Neural progenitor cell (in vitro differentiated cells): ENCODE results near the gene DUSP23. TPM values are rescaled to one million over a fixed set of nuclear protein-coding genes. Genes with fewer than 3 reads are reported as not detected.

Source experiments
- DNase-seq: peaks from one replicate; pipeline ENCODE4 v3.0.0-alpha.2; 2016; ENCODE audit warnings: low spot score
- H2AFZ ChIP-seq: fragments of 200-600 bp; sonication (generic); replicated peaks from 2 replicates; pipeline ENCODE4 v1.6.1; 2016; ENCODE audit warnings: antibody characterized with exemption
- H3F3A ChIP-seq: fragments of 200-600 bp; sonication (generic); 2 replicates; pipeline ENCODE4 v1.6.1; 2016; ENCODE audit warnings: antibody characterized with exemption, low read depth
- H3K27ac ChIP-seq: fragments of 200-600 bp; sonication (generic); 2 replicates; pipeline ENCODE4 v1.5.1; 2016; ENCODE audit warnings: mild to moderate bottlenecking
- H3K27me3 ChIP-seq: fragments of 200-600 bp; sonication (generic); 2 replicates; pipeline ENCODE4 v1.6.1; 2016; ENCODE audit warnings: mild to moderate bottlenecking, moderate library complexity
- H3K36me3 ChIP-seq: fragments of 200-600 bp; sonication (generic); 2 replicates; pipeline ENCODE4 v1.5.1; 2016
- H3K4me1 ChIP-seq: fragments of 200-600 bp; sonication (generic); 2 replicates; pipeline ENCODE4 v1.6.1; 2016; ENCODE audit warnings: mixed run types
- H3K4me2 ChIP-seq: fragments of 200-600 bp; sonication (generic); 2 replicates; pipeline ENCODE4 v1.6.1; 2016
- H3K4me3 ChIP-seq: fragments of 200-600 bp; sonication (generic); 2 replicates; pipeline ENCODE4 v1.5.1; 2016
- H3K79me2 ChIP-seq: fragments of 200-600 bp; sonication (generic); 2 replicates; pipeline ENCODE4 v1.6.1; 2016; ENCODE audit warnings: low read depth
- H3K9ac ChIP-seq: fragments of 200-600 bp; sonication (generic); 2 replicates; pipeline ENCODE4 v1.6.1; 2016
- H3K9me3 ChIP-seq: fragments of 200-600 bp; sonication (generic); 2 replicates; pipeline ENCODE4 v1.5.1; 2016; ENCODE audit warnings: low read depth
- H4K20me1 ChIP-seq: fragments of 200-600 bp; sonication (generic); 2 replicates; pipeline ENCODE4 v1.6.1; 2016; ENCODE audit warnings: low read depth
- H3K27ac Mint-ChIP-seq: 3 replicates; pipeline ENCODE4 v1.8.0; 2021; ENCODE audit warnings: mixed read lengths
- H3K27me3 Mint-ChIP-seq: 2 replicates; pipeline ENCODE4 v1.8.0; 2022; ENCODE audit warnings: low read depth, mild to moderate bottlenecking, inconsistent platforms, moderate library complexity, mixed read lengths; ENCODE audit not compliant: insufficient read depth
- H3K36me3 Mint-ChIP-seq: 3 replicates; pipeline ENCODE4 v1.8.0; 2021; ENCODE audit warnings: mixed read lengths
- H3K4me1 Mint-ChIP-seq: 3 replicates; pipeline ENCODE4 v1.8.0; 2021; ENCODE audit warnings: mixed read lengths
- H3K4me3 Mint-ChIP-seq: 3 replicates; pipeline ENCODE4 v1.8.0; 2021; ENCODE audit warnings: mild to moderate bottlenecking, moderate library complexity, mixed read lengths
- H3K9me3 Mint-ChIP-seq: 3 replicates; pipeline ENCODE4 v1.8.0; 2020; ENCODE audit warnings: mixed read lengths
- EZH2 ChIP-seq: fragments of 200-600 bp; sonication (generic); IDR thresholded peaks from 2 replicates; pipeline ENCODE4 v1.6.1; 2017; ENCODE audit warnings: antibody characterized with exemption, mild to moderate bottlenecking, moderate library complexity
- EZH2phosphoT487 ChIP-seq: fragments of 200-600 bp; sonication (generic); IDR thresholded peaks from 2 replicates; pipeline ENCODE4 v1.6.1; 2017; ENCODE audit warnings: antibody characterized with exemption
- total RNA-seq: library from RNA; depleted of rRNA; stranded (reverse); fragments of >200 nt; gene quantifications from 2 replicates; pipeline ENCODE4 v1.2.3, GENCODE V29; 2015; ENCODE audit warnings: low replicate concordance
- TF ChIP-seq, protein P1 (sequence below): fragments of 200-600 bp; sonication (generic); IDR thresholded peaks from 2 replicates; pipeline ENCODE4 v1.5.1; 2017; ENCODE audit warnings: antibody characterized with exemption, mild to moderate bottlenecking

Gene DUSP23
- total RNA-seq, 1 donor from 2014 or later, result 3.1 TPM

DNA sequence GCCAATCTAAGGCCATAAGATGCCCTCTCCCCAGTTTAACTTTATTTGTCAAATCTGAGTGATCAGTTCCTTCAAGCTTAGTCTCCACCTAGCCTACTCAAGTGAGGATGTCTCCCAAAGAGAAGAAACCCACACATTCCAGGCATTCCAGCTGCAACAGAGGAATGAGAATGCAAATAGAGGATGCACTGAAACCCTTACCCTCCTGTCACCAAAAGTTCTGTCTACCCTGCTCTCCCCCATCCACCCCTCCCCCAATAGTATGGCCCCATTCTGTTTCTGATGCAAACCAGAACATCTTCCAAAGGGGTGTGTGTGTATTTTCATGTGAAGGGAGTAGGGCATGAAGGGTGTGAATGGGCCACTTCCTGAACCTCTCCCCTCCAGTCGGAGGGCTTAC, 3.0 kb downstream of the DUSP23 start:
- no peaks in the 10 kb centered on the region for H4K20me1 ChIP-seq
- H3K4me1 ChIP-seq, result no peaks in the 10 kb centered on the region
- peaks cover 2% of the 10 kb centered on the region for H3K4me1 Mint-ChIP-seq
- no peaks in the 10 kb centered on the region for H3K36me3 ChIP-seq
- no peaks in the 10 kb centered on the region for H3K79me2 ChIP-seq
- H3K9ac ChIP-seq, result no peak overlapping the region
- H2AFZ ChIP-seq, result no peak overlapping the region
- H3K27me3 Mint-ChIP-seq, result peaks cover 4% of the 10 kb centered on the region
- no peak overlapping the region for H3K27ac ChIP-seq
- no peak overlapping the region for H3K4me2 ChIP-seq
- H3K9me3 Mint-ChIP-seq, result peaks cover 2% of the 10 kb centered on the region
- H3K4me3 ChIP-seq, result no peak overlapping the region
- DNase-seq, result no peak
- H3K27me3 ChIP-seq, result peaks cover 10% of the 10 kb centered on the region
- no peak overlapping the region for H3K4me3 Mint-ChIP-seq
- TF ChIP-seq, protein P1, sequence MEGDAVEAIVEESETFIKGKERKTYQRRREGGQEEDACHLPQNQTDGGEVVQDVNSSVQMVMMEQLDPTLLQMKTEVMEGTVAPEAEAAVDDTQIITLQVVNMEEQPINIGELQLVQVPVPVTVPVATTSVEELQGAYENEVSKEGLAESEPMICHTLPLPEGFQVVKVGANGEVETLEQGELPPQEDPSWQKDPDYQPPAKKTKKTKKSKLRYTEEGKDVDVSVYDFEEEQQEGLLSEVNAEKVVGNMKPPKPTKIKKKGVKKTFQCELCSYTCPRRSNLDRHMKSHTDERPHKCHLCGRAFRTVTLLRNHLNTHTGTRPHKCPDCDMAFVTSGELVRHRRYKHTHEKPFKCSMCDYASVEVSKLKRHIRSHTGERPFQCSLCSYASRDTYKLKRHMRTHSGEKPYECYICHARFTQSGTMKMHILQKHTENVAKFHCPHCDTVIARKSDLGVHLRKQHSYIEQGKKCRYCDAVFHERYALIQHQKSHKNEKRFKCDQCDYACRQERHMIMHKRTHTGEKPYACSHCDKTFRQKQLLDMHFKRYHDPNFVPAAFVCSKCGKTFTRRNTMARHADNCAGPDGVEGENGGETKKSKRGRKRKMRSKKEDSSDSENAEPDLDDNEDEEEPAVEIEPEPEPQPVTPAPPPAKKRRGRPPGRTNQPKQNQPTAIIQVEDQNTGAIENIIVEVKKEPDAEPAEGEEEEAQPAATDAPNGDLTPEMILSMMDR, result no peak
- no peak for TF ChIP-seq EZH2phosphoT487
- TF ChIP-seq EZH2, result no peak
- H3K9me3 ChIP-seq, result no peaks in the 10 kb centered on the region
- no peaks in the 10 kb centered on the region for H3K36me3 Mint-ChIP-seq
- H3K27ac Mint-ChIP-seq, result no peak overlapping the region
- H3F3A ChIP-seq, result no peaks in the 10 kb centered on the region

DNA sequence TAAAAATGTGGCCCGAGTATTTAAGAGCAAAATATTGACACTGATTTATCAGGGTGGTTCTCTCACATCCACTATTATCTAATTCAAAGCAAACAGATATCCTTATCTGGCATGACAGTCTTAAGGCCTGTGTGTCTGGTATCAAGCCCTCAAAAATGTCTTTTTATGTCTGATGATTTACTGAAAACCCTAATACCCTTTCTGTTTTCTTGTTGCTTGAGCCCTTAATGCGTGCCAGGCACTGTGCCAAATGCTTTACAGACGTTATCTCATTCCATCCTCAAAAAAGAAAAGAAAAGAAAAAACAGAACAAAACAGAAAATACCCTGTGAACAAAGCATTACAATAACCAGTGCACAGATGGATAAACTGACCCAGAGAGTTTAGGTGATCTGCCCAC, 5.7 kb downstream of the DUSP23 start:
- Histone ChIP-seq H3K4me1 (no peaks in the 10 kb centered on the region), H3K79me2 (no peaks in the 10 kb centered on the region), H4K20me1 (no peaks in the 10 kb centered on the region), H2AFZ (no peak overlapping the region), H3K4me3 (no peak overlapping the region), H3K9ac (no peak overlapping the region), H3F3A (no peaks in the 10 kb centered on the region), H3K27ac (no peak overlapping the region), H3K36me3 (no peaks in the 10 kb centered on the region), H3K4me2 (no peak overlapping the region), H3K9me3 (no peaks in the 10 kb centered on the region), H3K27me3 (peaks cover 6% of the 10 kb centered on the region)
- peaks cover 3% of the 10 kb centered on the region for H3K27me3 Mint-ChIP-seq
- H3K27ac Mint-ChIP-seq, result no peak overlapping the region
- peaks cover under 1% of the 10 kb centered on the region for H3K9me3 Mint-ChIP-seq
- DNase-seq, result no peak
- no peaks in the 10 kb centered on the region for H3K36me3 Mint-ChIP-seq
- no peak for TF ChIP-seq EZH2phosphoT487
- TF ChIP-seq, protein P1, result no peak
- no peak for TF ChIP-seq EZH2
- no peak overlapping the region for H3K4me3 Mint-ChIP-seq
- H3K4me1 Mint-ChIP-seq, result peaks cover under 1% of the 10 kb centered on the region

DNA sequence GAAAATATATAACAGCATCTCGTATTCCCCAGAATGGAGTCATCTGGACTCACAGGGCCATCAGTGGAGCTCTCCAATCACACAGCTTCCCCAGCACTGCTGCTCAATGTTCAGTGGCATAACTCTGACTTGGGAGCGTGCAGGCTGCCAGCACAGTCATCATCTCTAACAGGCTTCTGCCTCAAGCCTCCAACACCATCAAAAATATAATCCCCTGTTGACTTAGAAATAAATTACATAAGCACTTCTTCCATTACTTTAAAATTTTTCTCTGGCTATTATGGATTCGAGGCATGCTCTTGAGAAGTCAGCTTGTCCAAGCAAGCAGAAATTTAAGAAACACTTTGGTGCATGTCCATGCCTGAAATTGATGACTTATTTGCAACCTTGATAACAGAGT, 6.2 kb downstream of the DUSP23 start:
- H3K27ac Mint-ChIP-seq, result no peak overlapping the region
- no peak overlapping the region for H3K4me2 ChIP-seq
- H4K20me1 ChIP-seq, result no peaks in the 10 kb centered on the region
- no peak overlapping the region for H3K4me3 ChIP-seq
- no peak overlapping the region for H3K4me3 Mint-ChIP-seq
- H3K27ac ChIP-seq, result no peak overlapping the region
- no peaks in the 10 kb centered on the region for H3K79me2 ChIP-seq
- peaks cover 4% of the 10 kb centered on the region for H3K27me3 Mint-ChIP-seq
- H2AFZ ChIP-seq, result no peak overlapping the region
- H3K27me3 ChIP-seq, result peaks cover 1% of the 10 kb centered on the region
- no peaks in the 10 kb centered on the region for H3K4me1 ChIP-seq
- no peaks in the 10 kb centered on the region for H3K36me3 ChIP-seq
- H3F3A ChIP-seq, result no peaks in the 10 kb centered on the region
- no peak for DNase-seq
- no peaks in the 10 kb centered on the region for H3K36me3 Mint-ChIP-seq
- no peaks in the 10 kb centered on the region for H3K9me3 ChIP-seq
- no peak overlapping the region for H3K9ac ChIP-seq
- no peaks in the 10 kb centered on the region for H3K4me1 Mint-ChIP-seq
- no peaks in the 10 kb centered on the region for H3K9me3 Mint-ChIP-seq
- TF ChIP-seq, protein P1, result no peak
- TF ChIP-seq EZH2phosphoT487, result no peak
